Measurements from ENCODE around the gene KCNJ4.
"Not testable (repeated sequence)": the region's sequence is repeated elsewhere in the genome, so short reads cannot be mapped to it uniquely, and the experiment has no call there.

Gene KCNJ4

GRCh38 chr22:38427465-38427864, 27.5 kb downstream of the KCNJ4 start:
- DNase-seq, result no peak

GRCh38 chr22:38426628-38427027, 28.4 kb downstream of the KCNJ4 start:
- no peak for DNase-seq

GRCh38 chr22:38424525-38425080, 30.4 kb downstream of the KCNJ4 start:
- DNase-seq, result no peak

GRCh38 chr22:38423512-38424503, 31.2 kb downstream of the KCNJ4 start:
- DNase-seq, result no peak

GRCh38 chr22:38422611-38423511, 32.1 kb downstream of the KCNJ4 start:
- no peak for DNase-seq

GRCh38 chr22:38420734-38421133, 34.3 kb downstream of the KCNJ4 start:
- DNase-seq, result no peak

GRCh38 chr22:38419858-38420160, 35.2 kb downstream of the KCNJ4 start:
- DNase-seq, result no peak

- DNase-seq, result no peak
These were observed 35.7 kb downstream of the KCNJ4 start for GRCh38 chr22:38419121-38419857.

- no peak for DNase-seq
These were observed 36.4 kb downstream of the KCNJ4 start for GRCh38 chr22:38418589-38418988.

GRCh38 chr22:38417252-38418060, 37.5 kb downstream of the KCNJ4 start:
- no peak for DNase-seq

GRCh38 chr22:38416621-38417251, 38.3 kb downstream of the KCNJ4 start:
- no peak for DNase-seq

- no peak for DNase-seq
These were observed 39.3 kb downstream of the KCNJ4 start for GRCh38 chr22:38415561-38416321.

- DNase-seq, result no peak
These were observed 40.0 kb downstream of the KCNJ4 start for GRCh38 chr22:38415046-38415445.

GRCh38 chr22:38414009-38414395, 41.0 kb downstream of the KCNJ4 start:
- DNase-seq, result no peak

GRCh38 chr22:38413085-38414008, 41.7 kb downstream of the KCNJ4 start:
- no peak for DNase-seq

GRCh38 chr22:38412435-38413084, 42.4 kb downstream of the KCNJ4 start:
- DNase-seq, result no peak

- DNase-seq, result no peak
These were observed 44.0 kb downstream of the KCNJ4 start for GRCh38 chr22:38411016-38411415.

- not testable (repeated sequence) for DNase-seq
These were observed 45.1 kb downstream of the KCNJ4 start for GRCh38 chr22:38409916-38410315.

- no peak for DNase-seq
These were observed 48.4 kb downstream of the KCNJ4 start for GRCh38 chr22:38406617-38407016.
